Parathyroid adenoma (tissue), 2 donors: Measurements from ENCODE around the gene FUNDC1.

ENCODE experiments used
- H2AFZ ChIP-seq: fragments of 300-600 bp; sonication (generic); one replicate; pipeline ENCODE4 v1.7.0; 2017; ENCODE audit warnings: antibody characterized with exemption, mild to moderate bottlenecking
- H3K27ac ChIP-seq: fragments of 300-600 bp; sonication (generic); one replicate; pipeline ENCODE4 v1.7.0; 2017
- H3K27me3 ChIP-seq: fragments of 300-600 bp; sonication (generic); one replicate; pipeline ENCODE4 v1.7.0; 2017; ENCODE audit warnings: low read length; ENCODE audit not compliant: control insufficient read depth, insufficient read depth
- H3K36me3 ChIP-seq: fragments of 300-600 bp; sonication (generic); one replicate; pipeline ENCODE4 v1.7.0; 2017; ENCODE audit warnings: low read length; ENCODE audit not compliant: control insufficient read depth, insufficient read depth
- H3K4me1 ChIP-seq: fragments of 300-600 bp; sonication (generic); one replicate; pipeline ENCODE4 v1.7.0; 2017; ENCODE audit warnings: control low read depth
- H3K4me2 ChIP-seq: fragments of 300-600 bp; sonication (generic); one replicate; pipeline ENCODE4 v1.7.0; 2017; ENCODE audit warnings: low read length
- H3K4me3 ChIP-seq: fragments of 300-600 bp; sonication (generic); one replicate; pipeline ENCODE4 v1.7.0; 2017; ENCODE audit warnings: low read depth, low read length
- H3K79me2 ChIP-seq: fragments of 300-600 bp; sonication (generic); one replicate; pipeline ENCODE4 v1.7.0; 2017; ENCODE audit warnings: control low read depth
- H3K9ac ChIP-seq: fragments of 300-600 bp; sonication (generic); one replicate; pipeline ENCODE4 v1.7.0; 2017; ENCODE audit warnings: mild to moderate bottlenecking
- H3K9me3 ChIP-seq: fragments of 300-600 bp; sonication (generic); one replicate; pipeline ENCODE4 v1.7.0; 2017; ENCODE audit warnings: low read length; ENCODE audit not compliant: control insufficient read depth
- TF ChIP-seq, protein P1 (sequence below): fragments of 300-600 bp; sonication (generic); IDR thresholded peaks from one replicate; pipeline ENCODE4 v1.7.0; 2017; ENCODE audit warnings: antibody characterized with exemption, mild to moderate bottlenecking
- donor health status: primary hyperparathyroidism.

FUNDC1 gene

GRCh38 chrX:44484607-44485146 is 58.0 kb downstream of the FUNDC1 start:
- Histone ChIP-seq H3K9me3 (no peaks in the 10 kb centered on the region), H3K27ac (no peak overlapping the region), H3K4me3 (no peak overlapping the region), H3K79me2 (no peaks in the 10 kb centered on the region), H3K9ac (no peak overlapping the region), H2AFZ (no peak overlapping the region), H3K4me2 (no peak overlapping the region), H3K4me1 (no peaks in the 10 kb centered on the region), H3K27me3 (no peaks in the 10 kb centered on the region), H3K36me3 (no peaks in the 10 kb centered on the region)
- TF ChIP-seq, protein P1, sequence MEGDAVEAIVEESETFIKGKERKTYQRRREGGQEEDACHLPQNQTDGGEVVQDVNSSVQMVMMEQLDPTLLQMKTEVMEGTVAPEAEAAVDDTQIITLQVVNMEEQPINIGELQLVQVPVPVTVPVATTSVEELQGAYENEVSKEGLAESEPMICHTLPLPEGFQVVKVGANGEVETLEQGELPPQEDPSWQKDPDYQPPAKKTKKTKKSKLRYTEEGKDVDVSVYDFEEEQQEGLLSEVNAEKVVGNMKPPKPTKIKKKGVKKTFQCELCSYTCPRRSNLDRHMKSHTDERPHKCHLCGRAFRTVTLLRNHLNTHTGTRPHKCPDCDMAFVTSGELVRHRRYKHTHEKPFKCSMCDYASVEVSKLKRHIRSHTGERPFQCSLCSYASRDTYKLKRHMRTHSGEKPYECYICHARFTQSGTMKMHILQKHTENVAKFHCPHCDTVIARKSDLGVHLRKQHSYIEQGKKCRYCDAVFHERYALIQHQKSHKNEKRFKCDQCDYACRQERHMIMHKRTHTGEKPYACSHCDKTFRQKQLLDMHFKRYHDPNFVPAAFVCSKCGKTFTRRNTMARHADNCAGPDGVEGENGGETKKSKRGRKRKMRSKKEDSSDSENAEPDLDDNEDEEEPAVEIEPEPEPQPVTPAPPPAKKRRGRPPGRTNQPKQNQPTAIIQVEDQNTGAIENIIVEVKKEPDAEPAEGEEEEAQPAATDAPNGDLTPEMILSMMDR, result no peak

DNA sequence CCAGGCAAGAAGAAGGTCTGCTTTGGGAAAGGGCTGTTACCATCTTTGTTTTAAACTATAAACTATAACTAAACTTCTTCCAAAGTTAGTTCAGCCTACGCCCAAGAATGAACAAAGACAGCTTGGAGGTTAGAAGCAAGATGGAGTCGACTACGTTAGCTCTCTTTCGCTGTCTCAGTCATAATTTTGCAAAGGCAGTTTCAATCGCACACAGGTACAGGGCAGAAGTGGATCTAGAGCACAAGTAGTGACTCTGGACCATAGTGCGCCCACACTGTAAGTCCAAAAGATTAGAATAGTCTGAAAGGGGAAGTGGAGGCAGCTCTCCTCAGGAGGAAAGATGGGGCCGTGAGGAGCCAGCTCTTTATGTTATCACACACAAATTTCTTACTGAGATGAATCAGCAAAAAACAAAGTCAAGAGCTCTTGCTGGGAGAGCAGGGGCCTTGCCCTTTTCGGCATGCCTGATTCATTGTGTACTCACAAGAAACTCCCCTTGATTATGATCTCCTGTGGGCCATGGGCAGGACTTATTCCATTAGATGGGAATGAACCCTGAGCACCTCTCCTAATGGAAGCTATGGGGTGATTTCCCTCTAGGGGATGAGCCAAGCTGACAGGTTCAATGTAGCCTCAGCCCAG is 58.6 kb downstream of the FUNDC1 start:
- Histone ChIP-seq H2AFZ (no peak overlapping the region), H3K4me2 (no peak overlapping the region), H3K4me1 (no peaks in the 10 kb centered on the region), H3K9me3 (no peaks in the 10 kb centered on the region), H3K36me3 (no peaks in the 10 kb centered on the region), H3K79me2 (no peaks in the 10 kb centered on the region), H3K27ac (no peak overlapping the region), H3K9ac (no peak overlapping the region), H3K4me3 (no peak overlapping the region), H3K27me3 (no peaks in the 10 kb centered on the region)
- TF ChIP-seq, protein P1, result no peak

- Histone ChIP-seq H3K36me3 (no peaks in the 10 kb centered on the region), H3K4me2 (no peak overlapping the region), H3K9ac (no peak overlapping the region), H3K27ac (no peak overlapping the region), H3K79me2 (no peaks in the 10 kb centered on the region), H3K27me3 (no peaks in the 10 kb centered on the region), H3K9me3 (no peaks in the 10 kb centered on the region), H3K4me3 (no peak overlapping the region), H3K4me1 (no peaks in the 10 kb centered on the region), H2AFZ (no peak overlapping the region)
- TF ChIP-seq, protein P1, result no peak
Observed at GRCh38 chrX:44482575-44482974, 60.1 kb downstream of the FUNDC1 start.

- Histone ChIP-seq H3K27ac (no peak overlapping the region), H3K36me3 (no peaks in the 10 kb centered on the region), H3K9me3 (no peaks in the 10 kb centered on the region), H3K27me3 (no peaks in the 10 kb centered on the region), H3K9ac (no peak overlapping the region), H3K4me1 (no peaks in the 10 kb centered on the region), H3K4me3 (no peak overlapping the region), H3K79me2 (no peaks in the 10 kb centered on the region), H3K4me2 (no peak overlapping the region), H2AFZ (no peak overlapping the region)
- TF ChIP-seq, protein P1, result no peak
Observed at GRCh38 chrX:44480591-44480990, 62.1 kb downstream of the FUNDC1 start.

DNA sequence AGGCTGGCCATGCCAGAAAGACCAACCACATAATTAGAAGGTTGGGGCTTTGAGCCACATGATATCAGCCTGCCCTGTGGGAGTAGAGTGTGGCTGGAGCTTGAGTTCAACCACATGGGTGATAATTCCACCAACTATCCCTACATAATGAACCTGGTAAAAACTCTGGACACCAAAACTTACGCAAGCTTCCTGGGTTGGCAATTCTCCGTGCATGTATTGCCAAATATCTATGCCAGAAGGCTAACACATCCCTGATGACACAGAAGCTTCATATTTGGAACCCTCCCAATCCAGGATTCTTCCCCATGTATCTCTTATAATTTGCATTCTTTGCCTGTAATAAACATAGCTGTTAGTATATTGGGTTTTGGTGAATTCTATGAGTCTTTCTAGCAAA is 68.2 kb downstream of the FUNDC1 start:
- Histone ChIP-seq H3K4me3 (no peak overlapping the region), H3K9ac (no peak overlapping the region), H2AFZ (no peak overlapping the region), H3K4me1 (no peaks in the 10 kb centered on the region), H3K27ac (no peak overlapping the region), H3K36me3 (no peaks in the 10 kb centered on the region), H3K27me3 (no peaks in the 10 kb centered on the region), H3K4me2 (no peak overlapping the region), H3K9me3 (no peaks in the 10 kb centered on the region), H3K79me2 (no peaks in the 10 kb centered on the region)
- TF ChIP-seq, protein P1, result no peak
